GM19467 (cell line): Measurements from ENCODE around the gene GABRB1.
A peak's percentile ranks its signal among the peaks of the same experiment; 100 is the strongest.

Experiments used
- ATAC-seq: cut with Tn5 transposase; IDR thresholded peaks from one replicate; pipeline ENCODE4 v1.9.1; 2021; ENCODE audit warnings: mild to moderate bottlenecking, moderate library complexity; ENCODE audit not compliant: unreplicated experiment

GABRB1 gene

GRCh38 chr4:47031011-47031678 is at the start of gene GABRB1:
TSS of gene GABRB1 (plus strand) at chr4:47031567.
- no peak for ATAC-seq

- no peak for ATAC-seq
Observed at GRCh38 chr4:46984781-46985180, 46.6 kb upstream of the GABRB1 start.

- no peak for ATAC-seq
Observed at GRCh38 chr4:46986922-46987638, 44.3 kb upstream of the GABRB1 start.

GRCh38 chr4:46992338-46992737 is 39.0 kb upstream of the GABRB1 start:
- no peak for ATAC-seq

GRCh38 chr4:46993075-46994006 is 38.0 kb upstream of the GABRB1 start, which contains the start of gene GABRA4:
TSS of gene GABRA4 (minus strand) at chr4:46993581. CDS start at chr4:46993424, 157 bp downstream.
- ATAC-seq, result no peak

GRCh38 chr4:46994007-46994405 is 37.4 kb upstream of the GABRB1 start:
- no peak for ATAC-seq

- ATAC-seq, result no peak
Observed at GRCh38 chr4:46999566-46999965, 31.8 kb upstream of the GABRB1 start.

GRCh38 chr4:47000406-47000805 is 31.0 kb upstream of the GABRB1 start:
- ATAC-seq, result no peak

GRCh38 chr4:47002580-47002979 is 28.8 kb upstream of the GABRB1 start:
- ATAC-seq, result no peak

GRCh38 chr4:47010347-47010911 is 20.9 kb upstream of the GABRB1 start:
- ATAC-seq, result peak; percentile 18

GRCh38 chr4:47010912-47011446 is 20.4 kb upstream of the GABRB1 start:
- ATAC-seq, result peak; percentile 94

GRCh38 chr4:47012676-47013075 is 18.7 kb upstream of the GABRB1 start:
- ATAC-seq, result no peak

GRCh38 chr4:47013373-47013772 is 18.0 kb upstream of the GABRB1 start:
- no peak for ATAC-seq

GRCh38 chr4:47017081-47017480 is 14.3 kb upstream of the GABRB1 start:
- no peak for ATAC-seq

- ATAC-seq, result no peak
Observed at GRCh38 chr4:47017494-47017893, 13.9 kb upstream of the GABRB1 start.

- peak; percentile 24 for ATAC-seq
Observed at GRCh38 chr4:47031751-47032404, 511 bp downstream of the GABRB1 start.

GRCh38 chr4:47032405-47033106 is 1.2 kb downstream of the GABRB1 start:
- ATAC-seq, result peak; percentile 84

- no peak for ATAC-seq
Observed at GRCh38 chr4:47038263-47038662, 6.9 kb downstream of the GABRB1 start.

GRCh38 chr4:47040828-47041227 is 9.5 kb downstream of the GABRB1 start:
- ATAC-seq, result no peak

GRCh38 chr4:47043821-47044220 is 12.5 kb downstream of the GABRB1 start:
- no peak for ATAC-seq
